ENCODE results near the gene ZNF264.
"Not testable (repeated sequence)": the region's sequence is repeated elsewhere in the genome, so short reads cannot be mapped to it uniquely, and the experiment has no call there.

The ZNF264 gene

DNA sequence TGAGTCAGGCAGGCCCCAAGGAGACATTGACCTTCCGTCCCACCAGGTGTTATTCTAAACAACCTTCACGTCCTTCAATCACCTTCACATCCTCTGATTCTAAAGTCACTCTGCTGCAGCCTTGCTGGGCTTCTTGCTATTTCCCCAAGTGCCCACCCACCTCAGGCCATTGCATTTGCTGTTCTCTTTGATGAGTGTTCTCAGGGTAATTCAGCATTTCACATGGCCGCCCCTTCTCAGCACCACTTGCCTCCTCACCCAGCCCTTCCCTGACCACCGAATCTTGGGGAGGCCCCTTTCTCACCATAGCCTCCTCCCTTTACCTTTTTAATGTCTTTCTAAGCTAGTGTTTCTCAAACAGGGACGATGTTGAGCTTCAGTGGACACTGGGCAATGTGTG, 53.8 kb downstream of the ZNF264 start:
- TF ChIP-seq, protein P1, sequence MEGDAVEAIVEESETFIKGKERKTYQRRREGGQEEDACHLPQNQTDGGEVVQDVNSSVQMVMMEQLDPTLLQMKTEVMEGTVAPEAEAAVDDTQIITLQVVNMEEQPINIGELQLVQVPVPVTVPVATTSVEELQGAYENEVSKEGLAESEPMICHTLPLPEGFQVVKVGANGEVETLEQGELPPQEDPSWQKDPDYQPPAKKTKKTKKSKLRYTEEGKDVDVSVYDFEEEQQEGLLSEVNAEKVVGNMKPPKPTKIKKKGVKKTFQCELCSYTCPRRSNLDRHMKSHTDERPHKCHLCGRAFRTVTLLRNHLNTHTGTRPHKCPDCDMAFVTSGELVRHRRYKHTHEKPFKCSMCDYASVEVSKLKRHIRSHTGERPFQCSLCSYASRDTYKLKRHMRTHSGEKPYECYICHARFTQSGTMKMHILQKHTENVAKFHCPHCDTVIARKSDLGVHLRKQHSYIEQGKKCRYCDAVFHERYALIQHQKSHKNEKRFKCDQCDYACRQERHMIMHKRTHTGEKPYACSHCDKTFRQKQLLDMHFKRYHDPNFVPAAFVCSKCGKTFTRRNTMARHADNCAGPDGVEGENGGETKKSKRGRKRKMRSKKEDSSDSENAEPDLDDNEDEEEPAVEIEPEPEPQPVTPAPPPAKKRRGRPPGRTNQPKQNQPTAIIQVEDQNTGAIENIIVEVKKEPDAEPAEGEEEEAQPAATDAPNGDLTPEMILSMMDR (IDR thresholded peaks at IDR 0.05) = no peak
- H3K4me3 ChIP-seq (ENCODE audit: low read depth in 1 of 2, low read length in 1 of 2) = no peak overlapping the region
- H3K27ac ChIP-seq = no peak overlapping the region
- peaks cover 54% of the 10 kb centered on the region for H3K36me3 ChIP-seq
- no peaks in the 10 kb centered on the region for H3K27me3 ChIP-seq
- peaks cover 11 to 13% of the 10 kb centered on the region in 2 experiments for H3K4me1 ChIP-seq (ENCODE audit: control insufficient read depth in 1 of 2, insufficient read depth in 1 of 2, low read depth in 1 of 2, low read length in 1 of 2)
- H3K9me3 ChIP-seq = no peaks in the 10 kb centered on the region

DNA sequence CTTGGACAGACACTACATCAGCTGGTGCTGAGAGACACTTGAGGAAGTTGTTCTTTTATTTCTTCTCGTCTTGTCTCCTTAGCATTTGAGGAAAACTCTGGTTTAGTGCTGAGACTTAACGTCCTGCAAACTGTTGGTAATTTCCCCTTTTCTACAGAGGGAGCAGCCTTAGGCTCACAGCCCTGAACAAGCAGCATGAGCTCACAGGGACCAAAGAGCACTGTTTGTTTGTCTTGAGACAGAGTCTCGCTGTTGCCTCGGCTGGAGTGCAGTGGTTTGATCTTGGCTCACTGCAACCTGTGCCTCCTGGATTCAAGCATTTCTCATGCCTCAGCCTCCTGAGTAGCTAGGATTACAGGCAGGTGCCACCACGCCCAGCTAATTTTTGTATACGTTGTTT, 54.7 kb downstream of the ZNF264 start:
- H3K36me3 ChIP-seq = peaks cover 63% of the 10 kb centered on the region
- peaks cover 7 to 10% of the 10 kb centered on the region in 2 experiments for H3K4me1 ChIP-seq (ENCODE audit: control insufficient read depth in 1 of 2, insufficient read depth in 1 of 2, low read depth in 1 of 2, low read length in 1 of 2)
- H3K4me3 ChIP-seq (ENCODE audit: low read depth in 1 of 2, low read length in 1 of 2) = no peak overlapping the region
- H3K27me3 ChIP-seq = no peaks in the 10 kb centered on the region
- no peak overlapping the region for H3K27ac ChIP-seq
- TF ChIP-seq, protein P1 (IDR thresholded peaks at IDR 0.05) = no peak
- no peaks in the 10 kb centered on the region for H3K9me3 ChIP-seq

GRCh38 chr19:57248646-57249045, 57.3 kb downstream of the ZNF264 start:
- Histone ChIP-seq H3K27ac (no peak overlapping the region), H3K9me3 (no peaks in the 10 kb centered on the region), H3K27me3 (no peaks in the 10 kb centered on the region), H3K4me3 (ENCODE audit: low read depth in 1 of 2, low read length in 1 of 2) (no peak overlapping the region), H3K4me1 (ENCODE audit: control insufficient read depth in 1 of 2, insufficient read depth in 1 of 2, low read depth in 1 of 2, low read length in 1 of 2) (no peaks in the 10 kb centered on the region), H3K36me3 (peaks cover 85% of the 10 kb centered on the region)
- TF ChIP-seq, protein P1 (IDR thresholded peaks at IDR 0.05) = no peak

- Histone ChIP-seq H3K9me3 (no peaks in the 10 kb centered on the region), H3K4me3 (ENCODE audit: low read depth in 1 of 2, low read length in 1 of 2) (no peak overlapping the region), H3K36me3 (peaks cover 85% of the 10 kb centered on the region), H3K27me3 (no peaks in the 10 kb centered on the region), H3K27ac (no peak overlapping the region), H3K4me1 (ENCODE audit: control insufficient read depth in 1 of 2, insufficient read depth in 1 of 2, low read depth in 1 of 2, low read length in 1 of 2) (no peaks in the 10 kb centered on the region)
- TF ChIP-seq, protein P1 (IDR thresholded peaks at IDR 0.05) = no peak
Measured at GRCh38 chr19:57249329-57249728, 58.0 kb downstream of the ZNF264 start.

DNA sequence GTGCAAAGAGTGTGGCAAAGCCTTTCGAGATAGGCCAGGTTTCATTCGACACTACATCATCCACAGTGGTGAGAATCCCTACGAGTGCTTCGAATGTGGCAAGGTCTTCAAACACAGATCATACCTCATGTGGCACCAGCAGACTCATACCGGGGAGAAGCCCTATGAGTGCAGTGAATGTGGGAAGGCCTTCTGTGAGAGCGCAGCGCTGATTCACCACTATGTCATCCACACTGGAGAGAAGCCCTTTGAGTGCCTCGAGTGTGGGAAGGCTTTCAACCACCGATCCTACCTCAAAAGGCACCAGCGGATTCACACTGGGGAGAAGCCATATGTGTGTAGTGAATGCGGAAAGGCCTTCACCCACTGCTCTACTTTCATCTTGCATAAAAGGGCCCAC, 62.5 kb downstream of the ZNF264 start:
- not testable (repeated sequence) for H3K4me3 ChIP-seq (ENCODE audit: low read depth in 1 of 2, low read length in 1 of 2); H3K27me3 ChIP-seq; H3K27ac ChIP-seq; H3K4me1 ChIP-seq (ENCODE audit: control insufficient read depth in 1 of 2, insufficient read depth in 1 of 2, low read depth in 1 of 2, low read length in 1 of 2); H3K9me3 ChIP-seq
- H3K36me3 ChIP-seq = peaks cover 49% of the 10 kb centered on the region

DNA sequence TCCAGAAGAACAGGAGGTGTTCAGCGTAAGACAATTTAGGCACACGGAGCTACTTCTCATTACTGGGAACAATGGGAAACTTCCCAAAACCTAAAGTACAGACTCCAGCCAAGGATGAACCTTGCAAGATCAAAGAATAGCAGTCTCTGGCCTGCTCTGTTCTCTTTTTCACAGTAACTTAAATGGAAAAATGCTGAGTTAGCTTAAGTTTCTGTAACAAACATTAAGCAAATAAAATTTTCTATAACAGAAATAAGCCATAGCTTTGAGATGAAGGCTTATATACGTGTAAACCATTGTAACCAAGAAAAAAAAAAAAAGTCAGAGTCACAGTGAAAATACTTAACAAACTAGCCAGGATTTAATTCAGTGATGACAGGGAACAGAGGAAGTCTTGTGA, 70.7 kb downstream of the ZNF264 start:
- Histone ChIP-seq H3K9me3 (no peaks in the 10 kb centered on the region), H3K36me3 (no peaks in the 10 kb centered on the region), H3K27ac (no peak overlapping the region), H3K4me1 (ENCODE audit: control insufficient read depth in 1 of 2, insufficient read depth in 1 of 2, low read depth in 1 of 2, low read length in 1 of 2) (no peaks in the 10 kb centered on the region), H3K4me3 (ENCODE audit: low read depth in 1 of 2, low read length in 1 of 2) (no peak overlapping the region), H3K27me3 (no peaks in the 10 kb centered on the region)
- TF ChIP-seq, protein P1 (IDR thresholded peaks at IDR 0.05) = no peak

All from neutrophil (primary cell).